IMR-90 (cell line): ENCODE results near the gene HSPA12A. TPM values are rescaled to one million over a fixed set of nuclear protein-coding genes. Genes with fewer than 3 reads are reported as not detected.

Source experiments
- ATAC-seq: fragments of 200-7000 bp; cut with Tn5 transposase; 2 replicates; pipeline ENCODE4 v1.9.1; 2020; ENCODE audit warnings: low read depth, mild to moderate bottlenecking, moderate library complexity
- BruUV-seq: library from RNA; stranded (reverse); fragments of 400-500 nt; replicated peaks from 2 replicates; lab custom pipeline; 2021; lab: Mats Ljungman, UMichigan
- CTCF ChIA-PET: fragments of 300-600 bp; formaldehyde crosslinking; extraction: SDS; loops from one replicate; lab custom pipeline; 2021; ENCODE audit warnings: antibody characterized with exemption; lab: Yijun Ruan, JAX
- POLR2A ChIA-PET: fragments of 300-600 bp; sonication (Branson Sonifier 250); formaldehyde crosslinking; loops from one replicate; lab custom pipeline; 2022; ENCODE audit warnings: antibody characterized with exemption; ENCODE audit not compliant: unreplicated experiment; lab: Charles Lee
- DNase-seq: peaks from one replicate; pipeline ENCODE4 v3.0.0; 2013
- H2AFZ ChIP-seq: replicated peaks from 2 replicates; pipeline ENCODE3; 2013; ENCODE audit warnings: low read length, mild to moderate bottlenecking; ENCODE audit not compliant: poor library complexity
- H2AK5ac ChIP-seq: 2 replicates; pipeline ENCODE4 v1.6.1; 2013; ENCODE audit warnings: low read depth, low read length, inconsistent platforms
- H2AK9ac ChIP-seq: replicated peaks from 2 replicates; pipeline ENCODE3; 2013; ENCODE audit warnings: mild to moderate bottlenecking, low read depth, low read length, moderate library complexity; ENCODE audit not compliant: poor library complexity
- H2BK120ac ChIP-seq: 2 replicates; pipeline ENCODE4 v1.6.1; 2013; ENCODE audit warnings: low read depth, low read length, inconsistent platforms
- H2BK15ac ChIP-seq: 3 replicates; pipeline ENCODE4 v1.6.1; 2013; ENCODE audit warnings: low read depth, low read length, inconsistent platforms
- H2BK20ac ChIP-seq: 2 replicates; pipeline ENCODE4 v1.6.1; 2013; ENCODE audit warnings: low read depth, mild to moderate bottlenecking, inconsistent platforms, low read length, moderate library complexity
- H2BK5ac ChIP-seq: 2 replicates; pipeline ENCODE4 v1.6.1; 2013; ENCODE audit warnings: mild to moderate bottlenecking, low read depth, low read length, inconsistent platforms; ENCODE audit not compliant: poor library complexity, severe bottlenecking
- H3K14ac ChIP-seq: replicated peaks from 2 replicates; pipeline ENCODE4 v1.6.1; 2013; ENCODE audit warnings: low read depth, low read length, inconsistent platforms
- H3K18ac ChIP-seq: 2 replicates; pipeline ENCODE4 v1.6.1; 2013; ENCODE audit warnings: low read depth, low read length, control low read depth
- H3K23ac ChIP-seq: 2 replicates; pipeline ENCODE4 v1.6.1; 2013; ENCODE audit warnings: low read depth, low read length, inconsistent platforms
- H3K27ac ChIP-seq: 2 replicates; pipeline ENCODE4 v1.5.1; 2013; ENCODE audit warnings: mild to moderate bottlenecking, control low read depth, low read length; ENCODE audit not compliant: insufficient read depth
- H3K27me3 ChIP-seq: 2 replicates; pipeline ENCODE4 v1.6.1; 2013; ENCODE audit warnings: low read length; ENCODE audit not compliant: control insufficient read depth, insufficient read depth
- H3K36me3 ChIP-seq: 2 replicates; pipeline ENCODE4 v1.6.1; 2013; ENCODE audit warnings: low read length, mixed read lengths; ENCODE audit not compliant: control insufficient read depth, insufficient read depth
- H3K4ac ChIP-seq: 2 replicates; pipeline ENCODE4 v1.6.1; 2013; ENCODE audit warnings: low read depth, low read length, inconsistent platforms
- H3K4me1 ChIP-seq: 2 replicates; pipeline ENCODE4 v1.6.1; 2013; ENCODE audit warnings: low read length, mixed read lengths; ENCODE audit not compliant: control insufficient read depth, insufficient read depth
- H3K4me2 ChIP-seq: 2 replicates; pipeline ENCODE4 v1.6.1; 2013; ENCODE audit warnings: low read depth, mild to moderate bottlenecking, control low read depth, low read length, moderate library complexity
- H3K4me3 ChIP-seq: 2 replicates; pipeline ENCODE4 v1.5.1; 2013; ENCODE audit warnings: low read depth, mild to moderate bottlenecking, control low read depth, low read length, moderate library complexity; ENCODE audit not compliant: insufficient read depth
- H3K56ac ChIP-seq: 2 replicates; pipeline ENCODE4 v1.6.1; 2013; ENCODE audit warnings: low read length, inconsistent platforms; ENCODE audit not compliant: insufficient read depth; ENCODE audit errors: extremely low read depth
- H3K79me1 ChIP-seq, 2 experiments: 2 replicates each; pipeline ENCODE4 v1.6.1; 2013; ENCODE audit warnings: low read length in 2 of 2, inconsistent platforms in 1 of 2, low read depth in 1 of 2
- H3K9ac ChIP-seq: 2 replicates; pipeline ENCODE4 v1.6.1; 2013; ENCODE audit warnings: low read depth, low read length, control low read depth
- H3K9me1 ChIP-seq: 2 replicates; pipeline ENCODE4 v1.6.1; 2013; ENCODE audit warnings: low read length, inconsistent platforms; ENCODE audit not compliant: insufficient read depth
- H3K9me3 ChIP-seq: 2 replicates; pipeline ENCODE4 v1.6.1; 2013; ENCODE audit warnings: low read length; ENCODE audit not compliant: control insufficient read depth, insufficient read depth
- H4K20me1 ChIP-seq: 2 replicates; pipeline ENCODE4 v1.6.1; 2013; ENCODE audit warnings: low read length, inconsistent platforms; ENCODE audit not compliant: insufficient read depth
- H4K5ac ChIP-seq: 2 replicates; pipeline ENCODE4 v1.6.1; 2013; ENCODE audit warnings: mild to moderate bottlenecking, low read depth, low read length, control low read depth
- H4K8ac ChIP-seq, 2 experiments: 2 replicates each; pipeline ENCODE4 v1.6.1; 2013; ENCODE audit warnings: low read depth in 2 of 2, low read length in 2 of 2, control low read depth in 1 of 2, inconsistent platforms in 1 of 2
- H4K91ac ChIP-seq: 2 replicates; pipeline ENCODE4 v1.6.1; 2013; ENCODE audit warnings: low read depth, low read length, inconsistent platforms; ENCODE audit not compliant: insufficient read depth
- BHLHE40 ChIP-seq: fragments of 150-350 bp; IDR thresholded peaks from 2 replicates; pipeline ENCODE4 v1.6.1; 2016; ENCODE audit warnings: mild to moderate bottlenecking, low read depth, low read length
- CHD1 ChIP-seq: IDR thresholded peaks from 2 replicates; pipeline ENCODE4 v1.6.1; 2012; ENCODE audit warnings: low read depth, low read length, improper control_type of control experiment
- FOS ChIP-seq: fragments of 150-350 bp; IDR thresholded peaks from 2 replicates; pipeline ENCODE4 v1.6.1; 2016; ENCODE audit warnings: low read depth, low read length
- MAFK ChIP-seq: IDR thresholded peaks from 2 replicates; pipeline ENCODE4 v1.6.1; 2012; ENCODE audit warnings: low read depth, low read length, improper control_type of control experiment
- MAZ ChIP-seq: IDR thresholded peaks from 2 replicates; pipeline ENCODE4 v1.6.1; 2012; ENCODE audit warnings: low read depth, mild to moderate bottlenecking, low read length, improper control_type of control experiment, moderate library complexity, borderline replicate concordance
- POLR2A ChIP-seq: IDR thresholded peaks from 2 replicates; pipeline ENCODE4 v1.6.1; 2012; ENCODE audit warnings: mild to moderate bottlenecking, low read depth, low read length
- RAD21 ChIP-seq: IDR thresholded peaks from 2 replicates; pipeline ENCODE4 v1.6.1; 2012; ENCODE audit warnings: low read length, improper control_type of control experiment
- USF2 ChIP-seq: fragments of 150-350 bp; IDR thresholded peaks from 2 replicates; pipeline ENCODE4 v1.6.1; 2017; ENCODE audit warnings: mild to moderate bottlenecking, antibody characterized with exemption, low read length, low read depth
- WGBS, 2 experiments: methylation state at CpG; one replicate each; pipeline versions ENCODE4 v1.1.5 to v1.1.7; 2013; ENCODE audit warnings: missing lambda C conversion rate in 2 of 2; ENCODE audit not compliant: insufficient read length in 1 of 2; ENCODE audit errors: extremely low coverage in 2 of 2; 5-methylcytosine and 5-hydroxymethylcytosine counted together
- dilution Hi-C: fragments of 300-500 bp; cut with HindIII; formaldehyde crosslinking; loops from one replicate; pipeline ENCODE4 v1.14.3; 2018; ENCODE audit warnings: low sequenced_read_pairs; ENCODE audit not compliant: unreplicated experiment
- in situ Hi-C: fragments of 300-500 bp; cut with MboI; formaldehyde crosslinking; loops from 3 replicates; pipeline ENCODE4 v1.14.3; 2019; ENCODE audit warnings: low sequenced_read_pairs, inconsistent platforms, mixed read lengths
- intact Hi-C: fragments of 100-400 bp; cut with micrococcal nuclease; formaldehyde crosslinking; loops from 2 replicates; pipeline ENCODE4 v1.10.0; 2022
- polyA plus RNA-seq, 3 experiments: library from polyadenylated mRNA; depleted of rRNA; stranded (reverse); fragments of >200 nt; gene quantifications; 2 replicates each; pipeline ENCODE4 v1.2.3, GENCODE V29; 2012; ENCODE audit warnings: low replicate concordance in 1 of 3
- total RNA-seq: library from RNA; depleted of rRNA; stranded (reverse); fragments of >200 nt; gene quantifications from 2 replicates; pipeline ENCODE4 v1.2.3, GENCODE V29; 2012

HSPA12A gene
- total and polyA plus RNA-seq, 2 of the 4 experiments (the other 2 are of a cell fraction) = 16.1 to 16.7 TPM

- WGBS, 2 experiments = 100% methylated on average over 3 of the region's 8 CpGs; no CpG with 5 or more reads in 1 of the 2 experiments
- Histone ChIP-seq H3K36me3 (peaks cover 12% of the 10 kb centered on the region), H2AK9ac (no peak overlapping the region), H2BK15ac (no peak overlapping the region), H3K4me1 (peaks cover 5% of the 10 kb centered on the region), H3K9me3 (no peaks in the 10 kb centered on the region), H4K5ac (no peak overlapping the region), H2BK120ac (no peak overlapping the region), H2BK20ac (no peak overlapping the region), H3K56ac (no peak overlapping the region), H3K4ac (no peak overlapping the region), H2AK5ac (no peak overlapping the region), H3K9me1 (peaks cover 14% of the 10 kb centered on the region), H3K18ac (no peak overlapping the region), H3K27me3 (no peaks in the 10 kb centered on the region), H2BK5ac (no peak overlapping the region), H3K4me2 (no peak overlapping the region), H2AFZ (no peak overlapping the region), H4K20me1 (no peaks in the 10 kb centered on the region), H3K23ac (no peak overlapping the region), H4K8ac (no peak overlapping the region), H3K79me1 (no peaks in the 10 kb centered on the region), H4K91ac (no peak overlapping the region), H3K9ac (no peak overlapping the region), H3K4me3 (no peak overlapping the region), H3K14ac (no peak overlapping the region), H3K27ac (no peak overlapping the region)
- ChIA-PET CTCF (no interaction called here), POLR2A (no interaction called here)
- in situ Hi-C loops (no loop called here), dilution Hi-C loops (loop anchor here (25.0 kb wide), 1 partner anchor 111 kb away; no protein-coding TSS in a partner anchor), intact Hi-C loops (no loop called here)
- BruUV-seq = no TSS peak
- DNase-seq (no peak), ATAC-seq (no peak)
- no peak for TF ChIP-seq BHLHE40
- TF ChIP-seq POLR2A = no peak
- no peak for TF ChIP-seq RAD21
- no peak for TF ChIP-seq MAFK
- no peak for TF ChIP-seq MAZ
- no peak for TF ChIP-seq FOS
- no peak for TF ChIP-seq USF2
- no peak for TF ChIP-seq CHD1
Observed at GRCh38 chr10:116676633-116677032, 65.7 kb downstream of the HSPA12A start.
